ENCODE results near the gene ICAM4.
A peak's percentile ranks its signal among the peaks of the same experiment; 100 is the strongest.

DNA sequence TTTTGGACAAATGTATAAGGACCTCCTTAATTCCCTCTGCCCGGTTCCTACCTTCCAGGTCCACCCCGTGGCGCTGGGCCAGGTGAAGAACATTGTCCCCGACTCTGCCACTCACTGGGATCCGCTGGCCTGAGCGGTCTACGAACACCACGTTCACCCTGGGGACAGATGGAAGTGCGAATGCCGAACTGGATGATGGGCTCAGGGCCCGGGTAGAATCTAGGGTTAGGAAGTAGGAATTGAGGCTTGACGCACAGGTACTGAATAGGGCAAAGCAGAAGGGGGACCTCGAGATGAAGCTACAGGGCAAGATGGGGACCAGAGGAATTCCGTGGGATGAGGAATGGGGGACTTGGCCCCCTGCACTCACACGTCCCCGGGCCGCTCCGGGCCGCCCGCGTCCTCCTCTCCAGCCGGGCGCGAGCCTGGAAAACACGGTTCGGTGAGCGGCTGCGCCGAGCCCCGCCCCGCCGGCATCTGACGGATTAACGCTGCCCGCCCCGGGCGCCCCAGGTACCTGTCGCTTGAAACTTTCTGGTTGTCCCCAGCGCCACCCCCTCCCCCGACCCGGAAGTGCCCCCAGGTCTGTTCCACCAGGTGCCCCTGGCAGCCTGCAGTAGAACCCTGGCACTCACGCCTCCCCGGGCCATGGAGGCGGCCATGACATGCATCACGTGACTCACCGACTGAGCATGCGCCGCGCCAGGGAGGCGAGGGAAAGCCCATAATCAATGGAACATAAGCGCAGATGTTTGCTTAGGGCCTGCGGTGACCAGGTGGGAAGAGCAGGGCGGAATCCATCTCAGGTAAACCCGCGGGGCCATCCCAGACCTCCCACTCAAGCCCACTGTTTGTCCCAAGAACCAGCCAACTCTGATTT, 28.8 kb downstream of the ICAM4 start, which contains the start of gene FDX2:
- TF ChIP-seq POLR2AphosphoS5 (IDR thresholded peaks at IDR 0.05), result peak; percentile 66 to 84
- TF ChIP-seq, protein P1, sequence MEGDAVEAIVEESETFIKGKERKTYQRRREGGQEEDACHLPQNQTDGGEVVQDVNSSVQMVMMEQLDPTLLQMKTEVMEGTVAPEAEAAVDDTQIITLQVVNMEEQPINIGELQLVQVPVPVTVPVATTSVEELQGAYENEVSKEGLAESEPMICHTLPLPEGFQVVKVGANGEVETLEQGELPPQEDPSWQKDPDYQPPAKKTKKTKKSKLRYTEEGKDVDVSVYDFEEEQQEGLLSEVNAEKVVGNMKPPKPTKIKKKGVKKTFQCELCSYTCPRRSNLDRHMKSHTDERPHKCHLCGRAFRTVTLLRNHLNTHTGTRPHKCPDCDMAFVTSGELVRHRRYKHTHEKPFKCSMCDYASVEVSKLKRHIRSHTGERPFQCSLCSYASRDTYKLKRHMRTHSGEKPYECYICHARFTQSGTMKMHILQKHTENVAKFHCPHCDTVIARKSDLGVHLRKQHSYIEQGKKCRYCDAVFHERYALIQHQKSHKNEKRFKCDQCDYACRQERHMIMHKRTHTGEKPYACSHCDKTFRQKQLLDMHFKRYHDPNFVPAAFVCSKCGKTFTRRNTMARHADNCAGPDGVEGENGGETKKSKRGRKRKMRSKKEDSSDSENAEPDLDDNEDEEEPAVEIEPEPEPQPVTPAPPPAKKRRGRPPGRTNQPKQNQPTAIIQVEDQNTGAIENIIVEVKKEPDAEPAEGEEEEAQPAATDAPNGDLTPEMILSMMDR (IDR thresholded peaks at IDR 0.05), result no peak
- TF ChIP-seq EP300 (IDR thresholded peaks at IDR 0.05), result no peak
- TF ChIP-seq POLR2A (IDR thresholded peaks at IDR 0.05; ENCODE audit: low read depth), result no peak

Measured in esophagus muscularis mucosa (tissue), 4 donors.